Measurements from ENCODE around the gene MSRB1. TPM values are rescaled to one million over a fixed set of nuclear protein-coding genes. Genes with fewer than 3 reads are reported as not detected.

The MSRB1 gene, protein sequence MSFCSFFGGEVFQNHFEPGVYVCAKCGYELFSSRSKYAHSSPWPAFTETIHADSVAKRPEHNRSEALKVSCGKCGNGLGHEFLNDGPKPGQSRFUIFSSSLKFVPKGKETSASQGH
- total RNA-seq (2014; rRNA removed; shearing (Covaris generic)): 16.2 and 27.8 TPM in 2 replicates

DNA sequence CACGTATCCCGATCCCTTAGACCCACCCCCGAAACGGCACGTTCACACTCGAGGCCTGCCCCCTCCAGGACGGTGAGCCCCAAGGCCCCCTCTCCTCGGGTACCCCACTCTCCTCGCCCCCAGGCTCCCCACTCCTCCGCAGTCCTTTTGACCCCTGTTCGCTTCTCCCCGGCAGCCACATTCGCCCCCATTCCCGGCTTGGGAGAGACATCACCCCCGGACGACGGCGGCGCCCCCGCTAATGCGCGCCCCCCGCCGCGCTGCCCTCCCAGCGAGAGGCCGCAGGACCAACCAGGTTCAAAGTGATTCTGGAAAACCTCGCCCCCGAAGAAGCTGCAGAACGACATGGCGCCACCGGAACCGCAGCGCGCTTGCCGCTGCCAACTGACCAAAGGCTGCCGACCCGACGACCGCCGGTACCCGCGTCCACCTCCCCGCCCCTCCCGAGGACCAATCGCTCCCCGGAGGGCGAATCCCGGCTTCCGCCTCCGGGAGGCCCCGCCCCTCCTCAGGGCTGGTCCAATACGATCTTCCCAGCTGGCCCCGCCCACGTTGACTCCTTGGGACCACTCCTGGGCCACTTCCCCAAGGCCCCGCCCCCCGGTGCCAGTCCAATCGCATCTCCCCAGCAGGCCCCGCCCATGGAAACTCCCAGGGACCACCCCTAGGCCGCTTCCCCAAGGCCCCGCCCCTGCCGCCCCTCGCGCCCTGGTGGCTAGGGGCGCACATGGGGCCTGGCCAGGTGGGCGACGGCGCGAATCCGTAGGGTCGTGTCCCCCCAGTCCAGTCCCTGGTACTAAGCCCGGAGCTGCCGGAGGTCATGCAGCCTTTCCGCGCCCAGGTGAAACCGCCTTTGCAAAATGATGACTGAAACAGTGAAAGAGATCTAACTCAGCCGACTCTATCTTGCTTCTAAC is at the start of gene MSRB1:
MSRB1 (minus strand) TSS at position 390 of the 917 bp plus-strand sequence; CDS start at position 347, 43 bp downstream.
- peak; percentile 99 for DNase-seq (ENCODE audit: low read depth)

DNA sequence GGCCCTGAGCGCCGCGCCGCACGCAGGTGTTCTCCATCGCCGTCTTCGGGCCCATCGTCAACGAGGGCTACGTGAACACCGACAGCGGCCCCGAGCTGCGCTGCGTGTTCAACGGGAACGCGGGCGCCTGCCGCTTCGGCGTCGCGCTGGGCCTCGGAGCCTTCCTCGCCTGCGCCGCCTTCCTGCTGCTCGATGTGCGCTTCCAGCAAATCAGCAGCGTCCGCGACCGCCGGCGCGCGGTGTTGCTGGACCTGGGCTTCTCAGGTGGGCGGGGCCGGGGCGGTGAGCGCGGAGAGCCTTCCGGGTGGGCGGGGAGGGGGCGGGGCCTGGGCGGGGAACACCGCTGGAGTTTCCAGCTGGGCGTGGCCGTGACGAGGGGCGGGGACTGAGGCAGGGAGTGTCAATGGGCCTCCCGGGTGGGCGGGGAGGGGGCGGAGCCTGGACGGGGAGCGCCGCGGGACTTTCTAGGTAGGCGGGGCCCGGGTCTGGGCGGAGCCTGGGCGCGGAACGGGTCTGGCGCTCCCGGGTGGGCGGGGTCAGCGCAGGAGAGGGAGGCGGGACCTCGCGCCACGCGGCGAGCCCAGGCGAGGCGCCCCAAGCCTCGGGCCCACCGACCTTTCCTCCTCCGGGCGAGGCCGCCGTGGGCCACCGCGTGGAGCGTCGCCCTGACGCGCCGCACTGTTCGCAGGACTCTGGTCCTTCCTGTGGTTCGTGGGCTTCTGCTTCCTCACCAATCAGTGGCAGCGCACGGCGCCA is 49.1 kb upstream of the MSRB1 start:
- peak; percentile 50 for DNase-seq (ENCODE audit: low read depth)

DNA sequence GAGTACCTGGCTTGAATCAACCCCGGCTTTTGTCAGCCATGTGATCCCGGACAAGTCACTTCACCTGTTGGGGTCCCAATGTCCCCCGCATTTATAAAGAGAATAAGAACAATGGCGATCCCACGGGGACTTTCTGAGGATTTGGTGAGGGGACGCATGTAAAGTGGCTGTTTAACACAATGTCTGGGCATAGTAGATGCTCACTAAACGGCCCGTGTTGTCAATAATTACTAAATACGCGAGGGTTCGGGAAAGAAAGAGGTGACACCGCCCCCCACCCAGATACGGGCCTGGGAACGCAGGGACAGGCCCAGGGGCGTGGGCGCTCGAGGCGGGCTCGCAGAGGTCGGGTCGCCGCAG is 48.6 kb upstream of the MSRB1 start:
- DNase-seq (ENCODE audit: low read depth): no peak

DNA sequence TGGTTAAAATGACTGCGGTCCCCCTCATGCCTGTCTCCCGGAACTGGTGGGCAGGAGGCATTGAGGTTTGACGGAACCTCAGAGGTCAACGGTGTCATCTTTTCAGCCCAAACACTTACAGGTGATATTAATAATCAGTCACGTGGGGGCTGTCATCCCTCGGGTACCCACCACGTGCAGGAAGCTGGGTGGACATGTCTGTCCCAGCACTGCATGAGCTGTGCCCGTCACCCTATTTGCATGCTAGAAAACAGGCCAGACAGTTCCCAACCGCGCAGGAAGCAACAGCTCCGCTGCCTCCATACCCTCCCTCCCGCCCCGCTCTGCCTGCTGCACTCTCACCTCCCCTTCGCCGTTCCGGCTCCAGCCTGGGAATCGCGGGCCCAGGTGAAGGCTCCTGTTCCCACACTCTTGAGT is 48.1 kb upstream of the MSRB1 start:
- DNase-seq (ENCODE audit: low read depth): no peak

DNA sequence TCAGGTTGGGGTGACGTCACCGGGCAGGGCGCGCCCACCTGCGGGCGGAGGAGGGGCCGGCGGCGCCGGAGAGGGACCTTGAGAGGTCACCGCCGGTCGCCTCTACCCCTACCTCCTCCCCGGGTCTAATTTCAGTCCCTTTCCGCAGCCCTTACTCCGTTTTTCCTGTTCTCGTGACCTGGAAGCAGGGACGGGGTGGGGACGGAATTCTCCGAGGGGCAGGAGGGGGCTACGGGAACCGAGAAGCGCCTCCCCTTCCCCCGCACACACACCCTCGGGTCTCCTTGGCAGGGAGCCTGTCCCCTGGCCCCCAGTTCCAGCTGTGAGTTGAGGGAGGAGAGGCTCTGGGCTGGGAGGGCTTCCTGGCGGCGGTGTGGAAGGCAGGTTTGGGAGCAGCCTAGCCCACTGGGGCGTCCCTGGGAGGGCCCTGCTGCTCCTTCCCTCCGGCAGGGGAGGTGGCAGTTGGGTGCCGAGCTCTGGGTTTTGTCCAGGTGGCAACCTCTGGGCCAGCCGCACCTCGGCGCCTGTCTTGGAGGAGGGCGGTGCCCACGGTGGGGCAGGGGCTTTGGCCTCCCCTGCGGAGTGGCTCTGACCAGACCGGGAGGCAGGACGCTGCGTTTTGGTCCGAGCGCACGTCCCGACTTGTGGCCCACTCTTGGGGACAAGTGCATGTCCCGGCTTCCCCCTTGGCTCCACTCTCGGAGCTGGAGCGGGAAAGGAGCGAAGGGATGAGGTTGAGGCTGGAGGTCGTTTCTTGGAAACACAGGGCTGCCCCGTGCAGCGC is 47.5 kb upstream of the MSRB1 start:
- no peak for DNase-seq (ENCODE audit: low read depth)

DNA sequence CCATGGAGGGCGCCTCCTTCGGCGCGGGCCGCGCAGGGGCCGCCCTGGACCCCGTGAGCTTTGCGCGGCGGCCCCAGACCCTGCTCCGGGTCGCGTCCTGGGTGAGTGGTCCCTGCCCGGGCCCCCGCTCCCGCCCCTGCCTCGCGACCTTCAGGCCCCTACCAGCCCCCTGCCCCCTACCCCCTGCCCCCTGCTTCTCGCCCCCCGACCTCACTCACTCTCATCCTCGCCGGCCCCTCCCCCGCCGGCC is 47.0 kb upstream of the MSRB1 start:
- no peak for DNase-seq (ENCODE audit: low read depth)

DNA sequence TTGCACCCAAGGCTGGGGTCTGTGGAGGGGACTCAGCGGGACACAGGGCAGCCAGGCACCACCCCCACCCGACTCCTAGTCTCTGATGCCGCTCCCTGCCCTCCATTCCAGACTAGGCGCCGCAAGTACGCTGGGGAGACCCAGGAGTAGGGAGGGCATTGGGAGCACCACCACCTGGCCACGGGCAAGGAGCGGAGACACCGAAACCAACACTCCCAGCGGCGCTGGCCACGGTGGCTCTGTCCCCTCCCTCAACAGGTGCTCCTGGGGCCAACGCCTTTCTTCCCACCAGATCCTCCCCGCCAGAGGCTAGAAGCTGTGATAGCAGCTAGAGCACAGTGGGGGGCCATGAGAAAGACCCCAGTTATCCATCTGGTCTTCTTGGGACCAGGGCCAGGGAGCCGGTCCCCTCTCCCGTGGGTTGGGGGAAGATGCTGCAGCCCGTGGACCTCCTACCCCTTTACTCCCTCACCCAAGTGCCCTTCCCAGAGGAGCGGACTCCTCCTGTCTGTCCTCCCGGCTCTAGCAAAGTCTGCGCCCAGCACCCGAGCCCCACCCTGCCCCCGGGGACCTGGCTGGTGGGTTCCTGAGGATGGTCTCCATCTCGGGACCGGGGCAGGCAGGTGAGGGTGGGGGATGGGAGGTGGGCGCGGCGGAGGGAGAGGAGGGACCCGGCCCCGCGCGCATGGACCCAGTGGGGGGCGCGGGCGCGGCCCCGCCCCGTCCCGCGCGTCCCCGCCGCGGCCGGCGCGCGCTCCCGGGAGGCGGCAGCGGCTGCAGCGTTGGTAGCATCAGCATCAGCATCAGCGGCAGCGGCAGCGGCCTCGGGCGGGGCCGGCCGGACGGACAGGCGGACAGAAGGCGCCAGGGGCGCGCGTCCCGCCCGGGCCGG is 46.5 kb upstream of the MSRB1 start, which contains the start of gene SYNGR3:
SYNGR3 (plus strand) TSS at position 762 of the 892 bp plus-strand sequence. CDS start 133 bp downstream, outside the sequence.
- DNase-seq (ENCODE audit: low read depth): no peak

DNA sequence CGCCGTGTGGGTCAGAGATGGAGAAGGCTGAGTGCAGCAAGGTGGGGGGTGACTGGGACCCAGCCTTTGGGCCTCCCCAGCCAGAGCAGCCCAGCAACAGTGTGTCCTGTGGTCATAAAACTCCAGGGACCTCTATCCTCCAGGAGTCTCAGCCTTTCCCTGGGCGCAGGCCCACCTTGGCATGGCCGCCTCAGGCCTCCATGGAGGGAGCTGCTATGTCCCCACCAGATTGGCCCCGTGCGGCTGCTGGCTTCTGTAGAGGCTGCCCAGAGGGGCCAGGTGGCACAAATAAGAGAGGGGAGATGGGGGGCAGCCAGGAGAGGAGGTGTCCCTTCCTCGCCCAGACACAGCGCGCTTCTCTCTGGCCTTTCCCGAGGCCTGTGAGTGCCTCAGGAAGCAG is 44.2 kb upstream of the MSRB1 start:
- DNase-seq (ENCODE audit: low read depth): no peak

DNA sequence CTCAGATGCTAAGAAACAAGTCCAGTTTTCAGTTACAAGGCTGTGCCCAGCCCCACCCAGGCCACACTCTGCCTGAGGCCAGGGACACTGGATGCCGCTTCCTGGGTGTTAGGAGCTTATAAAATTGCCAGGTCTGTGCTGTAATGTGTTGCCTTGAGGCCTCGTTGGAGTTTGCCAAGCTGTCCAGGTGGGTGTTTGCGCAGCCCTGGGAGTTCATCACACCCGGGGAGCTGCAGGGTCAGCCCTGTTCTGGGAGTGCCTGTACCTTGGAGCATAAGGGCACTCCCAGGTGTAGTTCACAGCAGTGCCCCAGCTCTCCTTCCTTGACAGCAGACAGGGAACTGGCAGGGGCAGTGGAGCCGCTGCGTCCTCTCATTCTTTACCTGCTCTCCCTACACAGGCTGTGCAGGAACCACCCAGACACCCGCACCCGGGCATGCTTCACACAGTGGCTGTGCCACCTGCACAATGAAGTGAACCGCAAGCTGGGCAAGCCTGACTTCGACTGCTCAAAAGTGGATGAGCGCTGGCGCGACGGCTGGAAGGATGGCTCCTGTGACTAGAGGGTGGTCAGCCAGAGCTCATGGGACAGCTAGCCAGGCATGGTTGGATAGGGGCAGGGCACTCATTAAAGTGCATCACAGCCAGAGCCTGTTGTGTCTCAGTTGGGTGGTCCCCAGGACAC is 42.6 kb upstream of the MSRB1 start:
- no peak for DNase-seq (ENCODE audit: low read depth)

DNA sequence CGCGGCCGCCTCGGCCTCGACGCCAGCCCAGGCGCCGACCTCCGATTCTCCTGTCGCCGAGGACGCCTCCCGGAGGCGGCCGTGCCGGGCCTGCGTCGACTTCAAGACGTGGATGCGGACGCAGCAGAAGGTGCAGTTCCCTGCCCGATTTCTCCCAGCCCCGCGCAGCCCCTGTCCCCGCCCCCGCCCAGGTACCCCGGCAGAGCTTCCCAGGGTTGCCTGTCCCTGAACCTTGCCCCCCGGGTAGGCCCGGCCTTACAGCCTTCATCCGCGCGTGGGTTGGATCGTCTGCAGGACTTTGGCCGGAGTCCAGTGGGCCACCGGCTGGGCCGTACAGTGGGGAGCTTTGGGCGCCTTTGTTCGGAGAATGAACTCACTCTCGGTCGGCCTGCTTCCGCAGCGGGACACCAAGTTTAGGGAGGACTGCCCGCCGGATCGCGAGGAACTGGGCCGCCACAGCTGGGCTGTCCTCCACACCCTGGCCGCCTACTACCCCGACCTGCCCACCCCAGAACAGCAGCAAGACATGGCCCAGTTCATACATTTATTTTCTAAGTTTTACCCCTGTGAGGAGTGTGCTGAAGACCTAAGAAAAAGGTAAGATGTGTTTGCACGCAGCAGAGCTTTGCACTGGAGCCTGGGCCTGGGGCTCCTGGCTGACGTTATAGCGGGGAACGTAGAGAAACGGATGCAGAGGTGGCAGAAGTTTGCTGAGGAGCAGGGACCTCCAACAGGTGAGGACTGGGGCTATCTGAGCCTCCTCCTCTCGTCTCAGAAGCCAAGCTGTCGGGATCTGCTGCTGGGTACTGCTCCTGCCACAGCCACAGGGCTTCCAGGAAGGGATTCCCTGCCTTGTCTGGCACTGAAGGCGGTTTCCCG is 41.6 kb upstream of the MSRB1 start:
- peak; percentile 35 for DNase-seq (ENCODE audit: low read depth)

DNA sequence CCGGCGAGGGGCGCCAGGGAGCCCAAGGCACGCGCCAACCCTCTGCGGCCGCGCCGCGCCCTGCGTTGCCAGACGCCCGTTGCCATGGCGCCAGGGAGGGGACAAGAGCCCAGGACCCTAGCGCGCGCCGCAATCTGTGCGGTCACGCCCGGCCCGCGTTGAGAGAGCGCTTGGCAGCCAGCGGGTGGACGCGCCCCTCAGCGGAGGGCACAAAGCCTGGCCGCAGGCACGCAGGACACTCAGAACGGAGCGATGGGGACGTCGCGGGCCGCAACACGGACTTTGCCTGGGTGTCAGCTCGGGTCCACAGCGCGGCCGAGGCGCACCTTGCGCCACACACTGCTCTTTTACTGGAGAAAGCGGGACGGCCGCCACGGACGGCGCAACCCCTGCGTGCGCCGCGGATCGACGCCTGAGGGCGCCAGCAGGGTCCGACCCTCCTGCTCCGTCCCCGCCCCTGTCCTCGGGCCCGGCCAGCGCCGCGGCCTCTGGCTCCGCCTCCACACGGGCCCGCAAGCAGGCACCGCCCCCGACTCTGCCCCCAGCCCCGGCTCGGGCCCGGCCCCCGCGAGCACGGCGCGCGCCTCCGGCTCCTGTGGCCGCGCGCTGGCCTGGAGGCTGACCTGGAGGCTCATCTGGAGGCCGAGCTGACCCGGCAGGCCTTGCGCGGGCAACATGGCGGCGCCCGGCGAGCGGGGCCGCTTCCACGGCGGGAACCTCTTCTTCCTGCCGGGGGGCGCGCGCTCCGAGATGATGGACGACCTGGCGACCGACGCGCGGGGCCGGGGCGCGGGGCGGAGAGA is 40.7 kb upstream of the MSRB1 start, which contains the start of gene GFER:
GFER (plus strand) TSS at position 650 of the 803 bp plus-strand sequence; CDS start at position 676, 26 bp downstream.
- DNase-seq (ENCODE audit: low read depth): peak; percentile 86

DNA sequence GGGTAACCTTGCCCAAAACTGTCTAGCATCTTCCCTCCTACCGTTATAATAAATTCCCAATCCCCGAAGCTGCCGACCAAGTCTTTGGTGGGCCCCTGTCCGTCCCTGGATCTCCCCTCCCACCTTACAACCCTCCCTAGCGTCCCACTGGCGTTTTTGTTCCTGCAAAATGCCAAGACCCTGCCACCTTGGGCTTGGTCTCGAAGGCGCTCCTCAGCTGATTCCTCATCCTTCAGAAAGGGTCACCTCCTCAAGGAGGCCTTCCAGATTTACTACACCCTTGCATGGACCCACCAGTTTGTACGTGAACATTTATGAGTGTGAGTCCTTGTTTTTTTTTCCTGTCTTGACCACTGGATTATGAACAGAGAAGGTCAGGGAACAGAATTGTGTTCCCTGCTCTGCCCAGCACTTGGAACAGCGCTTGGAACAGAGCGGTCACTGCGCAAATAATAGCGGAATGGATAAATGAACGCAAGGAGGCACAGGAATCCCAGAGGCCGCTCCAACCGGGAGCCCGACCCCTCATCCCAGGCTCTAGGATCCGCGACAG is 40.1 kb upstream of the MSRB1 start:
- DNase-seq (ENCODE audit: low read depth): no peak

DNA sequence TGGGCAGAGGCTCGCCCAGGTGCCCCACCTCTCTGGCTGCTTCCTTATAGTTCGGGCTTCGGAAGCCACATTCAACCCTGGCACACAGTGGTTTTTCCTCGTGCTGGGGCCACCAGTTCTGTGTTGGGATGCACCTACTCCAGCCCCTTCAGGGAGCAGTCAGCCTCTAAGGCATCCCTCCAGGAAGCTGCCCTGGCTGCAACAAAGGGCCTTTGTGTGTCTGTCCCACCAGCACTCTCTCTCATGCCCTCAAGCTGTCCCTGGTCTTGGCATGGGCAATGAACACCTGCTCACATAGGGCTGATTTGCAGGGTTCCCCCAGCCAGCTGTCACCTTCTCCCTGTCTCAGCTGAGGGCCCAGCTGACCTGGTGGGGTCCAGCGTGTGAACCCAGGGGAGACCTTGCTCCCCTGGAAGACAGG is 39.0 kb upstream of the MSRB1 start:
- peak; percentile 35 for DNase-seq (ENCODE audit: low read depth)

DNA sequence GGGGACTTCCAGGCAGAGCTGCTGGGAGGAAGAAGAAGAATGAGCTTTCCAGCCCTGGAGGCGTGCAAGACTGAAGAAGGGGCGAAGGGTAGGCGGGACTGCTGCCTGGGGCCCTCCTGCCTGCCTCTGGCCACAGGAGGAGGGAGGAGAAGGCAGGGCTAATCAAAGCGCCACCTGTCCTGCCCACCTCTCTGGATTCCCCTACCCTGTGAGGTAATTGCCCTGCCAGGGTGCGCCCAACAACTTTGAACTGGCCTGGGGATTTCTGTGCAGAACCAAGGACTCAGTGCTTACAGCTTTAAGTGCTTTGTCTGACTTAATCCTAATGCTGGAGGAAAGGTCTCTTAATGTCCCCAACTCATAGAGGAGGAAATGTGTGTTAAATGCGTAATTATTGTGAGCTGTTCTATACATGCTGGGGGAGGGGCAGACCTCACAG is 38.4 kb upstream of the MSRB1 start, which contains the start of gene NOXO1:
NOXO1 (minus strand) TSS at position 72 of the 439 bp plus-strand sequence. CDS start 290 bp downstream, outside the sequence.
- DNase-seq (ENCODE audit: low read depth): no peak

DNA sequence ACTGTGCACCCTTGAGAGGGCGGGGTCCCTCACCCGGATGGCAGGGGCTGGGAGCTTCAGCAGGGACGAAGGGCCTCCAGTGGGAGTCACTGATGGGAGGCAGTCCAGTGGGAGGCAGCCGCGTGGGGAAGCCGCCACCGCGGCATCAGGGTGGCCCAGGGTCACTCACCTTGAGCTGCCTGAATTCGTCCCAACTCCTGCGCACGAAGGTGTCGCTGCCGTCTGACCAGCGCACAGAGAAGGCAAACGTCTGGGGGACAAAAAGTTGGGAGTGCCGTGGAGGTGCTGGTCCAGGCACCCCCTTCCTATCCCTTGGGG is 37.7 kb upstream of the MSRB1 start:
- DNase-seq (ENCODE audit: low read depth): no peak

DNA sequence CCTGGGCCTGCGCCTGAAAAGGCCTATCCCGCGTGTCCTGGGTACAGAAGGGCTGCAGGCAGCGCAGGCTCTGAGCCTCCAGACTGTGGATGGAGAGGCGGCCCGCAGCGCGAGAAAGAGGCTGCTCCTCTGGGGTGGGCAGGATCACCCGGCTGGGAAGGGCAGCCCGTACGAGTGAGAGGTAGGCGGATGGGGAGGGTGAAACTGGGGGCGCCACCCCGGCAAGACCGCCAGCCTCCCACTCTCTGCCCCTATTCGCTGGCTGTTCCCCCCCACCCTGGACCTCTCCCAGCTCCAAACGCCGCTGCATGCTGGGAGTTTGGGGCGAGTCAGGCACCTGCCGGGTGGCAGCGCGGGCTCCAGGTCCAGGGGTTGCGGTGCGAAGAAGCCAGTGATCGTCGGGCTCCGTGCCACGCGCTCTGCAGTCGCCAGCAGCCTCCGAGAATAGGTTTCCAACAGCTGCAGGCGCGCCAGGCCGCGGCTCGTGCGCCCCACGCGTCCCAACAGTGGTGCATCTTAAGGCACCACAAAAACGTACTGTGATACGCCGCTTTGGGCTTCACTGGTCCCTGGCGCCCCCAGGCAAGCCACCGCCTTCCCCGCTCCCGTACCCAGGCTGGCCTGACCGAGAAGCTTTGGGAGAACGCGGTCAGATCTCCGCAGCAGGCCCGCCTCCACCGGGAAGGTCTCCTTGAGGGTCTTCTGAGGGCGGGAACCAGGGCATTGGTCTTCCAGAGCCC is 37.2 kb upstream of the MSRB1 start:
- DNase-seq (ENCODE audit: low read depth): no peak
